NCI-H1417 (cell line): ENCODE data around the gene RHOC.

ENCODE experiments used
- DNase-seq, 3 experiments: peaks; one replicate each; lab custom pipeline; 2025; lab: John Stamatoyannopoulos, UW

Gene RHOC

DNA sequence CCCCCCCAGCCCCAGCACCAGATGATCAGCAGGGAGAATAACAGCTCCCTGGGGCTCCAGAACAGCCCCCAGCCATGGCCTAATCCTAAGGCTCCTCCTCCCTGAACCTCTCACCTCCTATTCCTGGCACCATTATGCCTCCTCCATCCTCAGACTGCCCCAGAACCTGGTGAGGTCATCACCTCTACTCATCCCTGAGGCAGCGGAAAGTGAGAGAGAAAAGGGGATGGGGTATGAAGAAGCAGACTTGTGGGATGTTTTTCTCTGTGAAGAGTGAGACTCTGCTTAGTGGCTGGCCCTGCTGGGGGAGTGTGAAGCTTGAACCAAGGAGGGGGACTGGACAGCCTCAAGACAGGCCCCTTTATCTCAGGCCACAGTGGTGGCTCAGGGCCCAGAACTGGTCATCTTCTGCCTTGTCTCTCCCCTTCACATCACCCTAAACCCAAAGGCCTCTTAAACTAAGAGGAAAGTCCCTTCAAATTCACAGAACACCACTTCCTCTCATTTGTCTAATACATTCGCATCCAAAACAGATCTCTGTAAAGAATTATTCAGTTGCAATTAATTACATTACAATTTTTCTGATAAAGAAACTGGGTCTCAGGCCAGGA lies 10.4 kb upstream of the RHOC start:
- DNase-seq, result no peak

DNA sequence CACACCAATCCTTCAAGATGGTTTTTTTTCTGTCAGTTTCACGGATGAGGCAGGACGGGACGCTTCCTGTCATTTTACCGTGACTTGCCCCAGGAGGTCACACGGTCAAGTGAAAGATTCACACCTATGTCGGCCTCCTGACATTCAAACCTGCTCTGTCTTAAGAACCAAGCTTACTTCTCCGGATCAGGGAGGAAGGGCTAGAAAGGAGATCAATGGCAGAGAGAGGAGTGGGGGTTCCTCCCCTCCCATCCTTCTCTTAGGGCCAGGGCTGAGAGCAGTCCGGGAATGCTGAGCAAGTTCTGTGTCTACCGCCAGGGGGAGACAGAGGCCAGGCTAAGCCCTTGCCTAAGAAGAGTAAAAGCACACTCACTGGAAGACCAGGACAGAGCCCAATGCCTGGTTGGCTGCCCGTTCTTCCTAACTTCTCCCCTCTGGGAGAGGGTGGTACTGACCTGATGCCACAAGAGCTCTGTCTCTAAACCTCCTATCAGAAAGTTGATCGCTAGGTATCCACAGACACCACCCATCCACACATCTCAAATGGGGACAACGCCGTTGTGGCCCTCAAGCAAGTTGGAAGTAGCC lies 9.3 kb upstream of the RHOC start:
- DNase-seq, result peak; percentile 78 to 93 (median 85)

DNA sequence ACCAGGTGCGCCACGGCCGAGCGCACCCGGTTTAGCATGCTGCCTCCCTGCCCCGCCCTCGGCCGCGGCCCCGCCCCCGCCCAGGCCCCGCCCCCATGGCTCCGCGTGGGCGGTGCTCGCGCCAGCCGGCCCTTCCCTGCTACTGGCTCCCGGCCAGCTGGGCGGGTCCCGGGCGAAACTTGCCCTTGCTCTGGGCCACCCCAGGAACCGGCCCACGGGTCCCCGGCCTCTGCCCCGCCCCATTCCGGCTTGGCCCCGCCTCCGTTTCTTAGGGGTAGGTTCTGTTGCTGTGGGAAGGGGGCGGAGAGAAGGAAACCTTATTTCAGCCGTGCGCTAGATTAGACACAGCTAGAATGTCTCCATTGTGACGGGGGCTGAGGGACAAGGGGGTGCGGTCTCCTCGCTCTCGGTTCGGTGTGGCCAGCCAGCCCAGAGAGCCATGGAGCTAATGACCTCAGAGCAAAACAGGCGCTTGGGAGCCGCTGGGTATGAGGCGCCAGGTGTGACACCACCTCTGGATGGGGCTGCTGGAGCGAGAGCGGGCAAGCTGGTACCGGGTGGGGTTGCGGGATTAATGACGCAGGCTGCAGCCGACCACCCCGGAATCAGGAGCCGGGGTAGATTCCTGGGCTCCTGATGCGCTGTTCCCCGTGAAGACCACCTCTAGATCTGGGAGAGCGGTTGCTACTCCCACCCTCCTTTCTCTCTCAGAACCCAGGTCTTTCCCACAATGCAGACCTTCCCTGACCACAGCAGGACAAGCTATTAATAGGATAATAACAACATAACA lies 8.5 kb upstream of the RHOC start, which contains the start of gene PPM1J:
Gene PPM1J (minus strand): TSS at position 69 of the 790 bp plus-strand sequence. CDS start 31 bp downstream, at position 38.
- DNase-seq, result peak; percentile 80 to 87 (median 82)

DNA sequence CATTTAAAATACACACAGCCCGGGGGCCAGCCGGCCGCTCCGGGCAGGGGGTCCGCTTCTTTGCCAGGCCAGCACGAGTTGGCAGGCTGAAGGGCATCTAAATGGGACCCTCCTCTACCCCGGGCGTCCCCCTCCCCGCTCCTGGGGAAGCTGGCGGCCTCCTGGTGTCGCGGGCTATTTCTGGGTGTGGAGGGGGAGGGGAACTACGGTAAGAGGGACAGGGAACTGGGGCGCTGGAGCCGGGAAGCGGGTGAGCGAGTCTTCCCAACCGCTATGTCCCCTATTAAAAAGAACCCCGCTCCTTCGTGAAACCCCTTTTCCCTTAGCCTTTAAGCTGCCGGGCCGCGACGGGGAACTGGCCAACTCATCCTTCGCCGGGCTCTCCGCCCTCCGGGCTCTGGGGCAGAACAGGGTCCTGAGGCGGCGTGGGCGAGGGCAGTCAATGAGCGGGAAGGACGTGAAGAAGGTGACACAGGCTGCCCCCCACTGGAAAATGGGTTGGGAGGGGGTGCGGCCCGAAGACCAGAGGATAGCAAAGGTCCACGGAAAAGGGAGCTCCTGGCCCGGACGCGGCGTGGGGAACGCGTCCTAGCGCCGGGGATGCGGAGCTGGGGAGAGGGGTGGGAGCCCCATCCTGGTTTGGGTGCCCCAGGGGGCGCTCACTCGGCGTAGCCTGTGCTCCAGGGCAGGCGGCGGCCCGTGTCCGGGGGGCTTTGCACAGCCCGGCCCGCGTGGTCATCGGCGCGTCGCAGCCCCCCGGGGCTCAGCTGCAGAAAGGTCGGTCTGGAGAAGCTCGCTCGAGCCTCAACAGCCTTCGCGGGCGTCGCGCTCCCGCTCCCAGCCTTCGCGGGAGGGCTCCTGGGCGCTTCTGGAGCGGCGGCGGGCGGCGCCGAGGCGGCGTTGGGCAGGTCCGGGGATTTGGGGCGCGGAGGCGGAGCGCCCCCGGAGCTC lies 7.7 kb upstream of the RHOC start:
- peak in 2 of 3 experiments; percentile 47 to 80 for DNase-seq

DNA sequence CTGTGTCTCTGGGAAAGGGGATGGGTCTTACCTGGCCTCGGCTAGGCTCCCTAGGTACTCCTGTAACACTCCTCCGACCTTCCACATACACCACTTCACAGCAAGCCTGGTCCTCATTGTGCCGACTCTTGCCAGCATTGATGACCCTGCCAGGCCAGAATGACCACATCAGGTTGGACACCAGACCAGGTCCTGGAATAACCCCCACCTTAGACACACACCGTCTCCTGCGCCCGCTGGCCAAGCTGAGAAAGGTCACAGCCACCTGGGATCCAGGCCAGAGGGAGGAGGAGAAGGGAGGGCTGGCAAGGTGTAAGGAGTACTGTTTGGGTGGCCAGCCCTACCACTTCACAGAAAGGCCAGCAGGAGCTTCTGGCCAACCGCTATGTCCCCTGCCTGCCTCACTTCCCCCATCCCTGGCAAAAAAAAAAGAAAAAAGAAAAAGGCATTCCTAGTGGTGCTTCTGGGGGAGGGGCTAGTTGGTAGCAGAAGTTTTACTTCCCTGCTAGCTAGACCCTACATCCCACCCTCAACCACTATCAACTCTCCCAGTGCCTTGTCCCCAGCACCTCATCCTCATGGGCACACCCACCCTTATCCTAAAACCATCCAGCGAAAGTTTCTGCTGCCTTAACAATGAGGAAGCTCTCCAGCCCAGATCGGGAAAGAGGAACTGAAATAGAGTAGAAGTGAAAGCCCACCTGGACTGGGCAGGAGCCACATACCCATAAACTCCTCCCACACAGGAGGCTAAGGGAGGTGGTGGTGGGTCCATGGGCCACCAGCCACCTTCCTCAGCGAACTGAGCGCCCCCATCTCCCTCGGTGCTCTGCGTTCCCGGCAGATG lies 6.8 kb upstream of the RHOC start:
- peak in 1 of 3 experiments; percentile 38 for DNase-seq

DNA sequence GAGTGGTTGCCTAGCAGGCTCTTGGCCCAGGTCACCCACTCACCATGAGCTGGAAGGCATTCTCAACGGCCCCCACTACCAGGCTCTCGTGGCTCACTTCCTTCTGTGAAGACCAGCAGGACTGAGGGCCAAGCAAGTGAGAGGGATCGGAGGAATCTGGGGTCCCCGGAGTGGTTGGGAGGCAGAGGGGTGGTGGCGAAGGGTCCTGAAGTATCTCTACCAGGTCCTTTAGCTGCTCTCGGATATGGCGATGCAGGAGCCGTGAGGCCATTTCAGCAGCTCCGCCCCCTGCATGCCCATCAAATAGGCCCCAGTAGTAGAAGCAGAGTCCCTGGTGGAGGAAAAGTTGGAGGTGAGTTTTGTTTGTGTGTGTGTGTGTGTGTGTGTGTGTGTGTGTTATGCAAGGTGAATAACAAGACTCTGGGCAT lies 5.8 kb upstream of the RHOC start:
- DNase-seq, result no peak

DNA sequence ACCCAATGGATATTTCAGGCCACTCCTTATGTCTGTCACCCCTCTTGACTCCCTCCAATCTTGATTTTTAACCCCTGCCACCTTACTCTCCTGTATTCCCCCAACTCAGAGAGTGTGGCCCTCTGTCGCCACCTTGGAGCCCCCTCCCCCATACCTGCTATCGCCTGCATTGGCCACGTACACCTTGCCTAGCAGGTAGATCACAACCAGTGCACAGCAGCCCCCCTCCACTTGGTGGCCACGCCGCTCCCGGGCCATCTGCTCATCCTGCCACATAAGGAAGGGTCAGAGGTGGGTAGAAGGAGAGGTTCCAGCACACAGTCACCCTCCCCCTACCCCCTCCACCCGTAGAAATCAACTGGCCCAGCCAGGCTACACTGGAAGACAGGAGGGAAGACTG lies 5.3 kb upstream of the RHOC start:
- no peak for DNase-seq

DNA sequence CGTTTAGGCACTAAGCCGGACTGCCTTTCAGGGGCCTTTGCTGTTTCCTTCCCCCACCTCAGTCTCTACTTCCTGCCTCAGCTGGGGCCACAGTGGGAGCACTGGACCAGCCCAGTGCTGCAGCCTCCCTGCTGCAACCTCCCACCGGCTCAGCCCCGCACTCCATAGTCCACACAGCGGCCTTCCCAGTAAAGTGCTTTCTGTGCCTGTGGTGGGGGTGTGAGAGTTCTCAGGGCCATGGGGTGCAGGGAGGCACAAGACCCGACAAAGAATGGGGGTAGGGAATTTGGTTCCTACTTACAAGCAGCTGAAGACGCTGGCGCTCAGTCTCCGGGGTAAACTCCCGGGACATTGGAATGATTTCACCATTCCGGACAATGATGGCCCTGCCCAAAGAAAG lies 4.7 kb upstream of the RHOC start:
- DNase-seq, result no peak

DNA sequence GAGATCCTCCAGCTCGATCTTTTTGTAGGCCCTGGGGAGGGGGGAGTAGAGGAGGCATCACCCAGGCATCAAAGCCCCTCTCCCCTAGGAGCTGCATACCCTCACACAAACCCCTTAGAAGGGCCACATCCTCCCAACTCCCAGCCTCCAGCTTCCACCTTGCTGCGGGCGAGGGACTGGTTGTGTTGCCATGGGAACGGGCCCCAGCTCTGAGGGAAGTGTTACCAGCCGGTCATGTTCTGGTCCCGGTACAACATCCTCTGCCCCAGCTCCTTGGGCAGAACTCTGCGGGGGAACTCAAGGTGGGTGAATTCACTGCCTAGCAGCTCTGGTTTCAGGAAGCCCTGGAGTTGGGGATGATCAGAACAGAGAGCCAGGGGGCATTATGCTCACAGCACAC lies 4.1 kb upstream of the RHOC start:
- DNase-seq, result peak in 1 of 3 experiments; percentile 17

DNA sequence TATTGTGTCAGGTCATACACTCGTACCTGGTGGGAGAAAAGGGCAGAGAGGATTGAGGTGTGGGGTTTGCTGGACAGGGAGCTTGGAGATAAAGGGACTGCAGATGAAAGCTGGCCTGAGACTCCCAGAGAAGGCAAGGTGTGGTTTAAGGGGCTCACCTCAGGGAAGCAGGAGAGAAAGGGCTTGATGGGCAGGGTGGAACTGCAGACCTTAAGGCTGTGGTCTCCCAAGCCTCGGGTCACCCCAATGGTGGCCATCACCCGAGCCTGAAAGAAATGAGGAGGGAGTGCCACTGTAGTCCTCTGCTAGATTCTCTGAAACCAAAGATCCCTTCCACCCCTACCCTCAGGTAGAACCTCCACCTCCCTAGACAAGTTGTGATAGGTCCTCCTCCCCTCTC lies 3.7 kb upstream of the RHOC start:
- no peak for DNase-seq

DNA sequence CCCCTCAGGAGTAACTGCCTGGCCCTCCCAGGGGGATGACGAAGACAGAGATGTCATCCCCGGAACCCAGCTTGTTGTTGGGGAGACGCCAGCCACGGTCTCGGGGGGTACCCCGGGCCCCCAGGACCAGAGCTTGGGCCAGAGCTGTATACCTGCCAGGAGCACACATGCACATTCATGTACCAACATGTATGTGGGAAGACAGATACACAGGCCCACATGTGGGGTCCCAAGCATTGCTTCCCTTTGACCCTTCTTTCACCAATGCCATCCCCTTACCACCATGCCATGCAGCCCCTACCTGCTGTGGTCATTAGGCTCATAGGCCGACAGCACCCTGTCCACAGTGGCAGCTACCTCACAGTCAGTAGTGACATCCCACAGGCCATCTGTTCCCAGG lies 3.2 kb upstream of the RHOC start:
- DNase-seq, result no peak

DNA sequence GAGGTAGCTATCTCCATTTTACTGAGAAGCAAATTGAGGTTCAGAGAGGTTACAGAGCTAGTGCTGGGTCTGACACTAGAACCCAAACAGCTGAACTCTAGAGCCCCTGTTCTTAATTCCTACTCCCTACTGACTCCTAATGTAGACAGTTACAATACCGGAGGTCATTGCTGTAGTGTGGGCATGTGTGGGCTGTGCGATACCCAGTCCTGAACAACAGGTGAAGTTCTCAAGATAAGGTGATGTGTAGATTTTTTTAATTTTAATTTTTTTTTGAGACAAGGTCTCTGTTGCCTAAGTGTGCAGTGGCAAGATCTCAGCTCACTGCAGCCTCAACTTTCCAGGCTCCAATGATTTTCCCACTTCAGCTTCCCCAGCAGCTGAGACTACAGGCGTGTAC lies 1.6 kb upstream of the RHOC start:
- no peak for DNase-seq

DNA sequence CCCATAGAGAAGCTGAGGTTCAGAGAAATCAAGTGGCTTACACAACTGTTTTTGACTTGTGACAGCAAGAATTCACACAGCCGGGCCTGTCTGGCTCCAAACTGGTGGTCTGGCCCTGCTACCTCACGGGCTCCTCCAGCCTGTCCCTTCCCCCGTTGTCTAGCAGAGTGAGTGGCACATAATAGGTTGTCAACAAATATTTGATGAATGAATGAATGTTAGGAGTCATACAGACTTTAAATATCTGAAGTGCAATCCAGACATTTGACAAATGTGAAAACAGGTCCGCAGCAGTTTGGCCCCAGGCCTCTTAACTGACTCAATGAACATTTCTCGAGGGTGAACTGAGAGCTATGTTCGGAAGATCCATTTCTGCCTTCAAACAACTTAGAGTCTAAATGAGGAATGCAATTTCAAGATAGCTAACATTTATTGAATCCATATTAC lies 1.1 kb upstream of the RHOC start:
- DNase-seq, result no peak

DNA sequence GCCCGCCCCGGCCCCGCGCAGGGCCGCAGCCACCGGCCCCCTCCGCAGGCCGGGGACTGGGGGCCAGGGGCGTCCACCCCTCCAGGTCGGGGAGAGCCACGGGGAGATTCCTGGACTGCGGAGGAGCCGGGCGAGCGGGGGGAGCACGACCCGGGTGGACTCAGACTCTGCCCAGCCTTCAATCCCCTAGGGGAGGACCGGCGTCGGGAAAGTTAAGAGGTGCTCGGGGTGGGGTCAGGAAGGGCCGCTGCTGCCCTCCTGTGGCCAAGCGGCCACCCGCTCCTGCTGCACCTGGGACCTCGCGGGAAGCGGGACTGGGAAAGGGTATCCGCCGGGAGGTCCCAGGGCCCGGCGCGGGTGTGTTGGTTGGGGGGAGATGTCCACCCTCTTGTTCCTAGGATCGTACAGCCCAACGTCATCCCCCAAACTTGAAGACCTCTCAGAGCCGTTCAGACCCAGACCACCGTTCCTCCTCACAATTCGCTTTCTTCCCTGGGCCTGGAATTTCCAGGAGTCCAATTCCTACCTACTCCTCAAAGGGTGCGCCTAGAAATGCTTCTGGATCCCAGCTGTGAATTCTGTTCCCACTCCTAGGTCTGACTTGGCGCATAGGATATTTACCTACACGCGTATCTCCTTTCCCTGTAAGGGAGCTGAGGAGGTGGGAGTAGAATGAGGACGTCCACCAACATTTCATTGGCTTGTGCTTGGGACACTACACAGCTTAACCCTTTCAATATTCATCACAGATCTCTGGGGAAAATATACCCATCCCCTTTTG lies 484 bp upstream of the RHOC start:
- peak; percentile 72 to 89 (median 77) for DNase-seq

DNA sequence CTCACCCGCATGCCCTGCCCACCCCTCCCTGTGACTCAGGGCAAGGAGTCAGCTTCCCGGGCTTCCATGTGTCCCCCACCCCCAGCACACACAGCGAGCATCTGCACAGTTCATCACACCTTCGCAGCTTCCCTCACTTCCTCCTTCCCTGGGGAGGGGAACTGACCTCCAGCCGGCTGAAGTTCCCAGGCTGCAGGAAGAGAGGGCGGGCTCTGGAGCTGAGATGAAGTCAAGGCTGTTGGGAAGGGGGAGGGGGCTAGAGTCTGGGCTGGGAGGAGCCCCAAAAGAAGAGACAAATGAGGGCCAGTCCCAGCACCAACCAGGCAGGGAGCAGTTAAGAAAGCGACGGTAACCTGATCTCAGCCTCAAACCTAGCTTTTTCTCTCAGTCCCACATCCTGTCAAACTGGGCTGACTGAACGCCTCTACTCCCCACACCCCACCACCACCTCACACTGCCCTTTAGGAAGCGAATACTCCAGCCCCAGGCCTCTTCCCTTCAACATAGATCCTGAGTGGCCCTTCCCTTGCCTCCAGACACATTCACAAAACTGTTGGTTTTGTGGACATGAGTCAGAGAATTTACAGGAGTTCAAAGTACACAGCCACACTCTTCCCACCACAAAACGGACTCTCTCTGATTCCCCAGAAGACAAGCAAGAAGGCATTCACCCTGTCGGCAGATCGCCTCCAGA lies 1.8 kb downstream of the RHOC start:
- DNase-seq, result peak; percentile 25 to 62 (median 44)

DNA sequence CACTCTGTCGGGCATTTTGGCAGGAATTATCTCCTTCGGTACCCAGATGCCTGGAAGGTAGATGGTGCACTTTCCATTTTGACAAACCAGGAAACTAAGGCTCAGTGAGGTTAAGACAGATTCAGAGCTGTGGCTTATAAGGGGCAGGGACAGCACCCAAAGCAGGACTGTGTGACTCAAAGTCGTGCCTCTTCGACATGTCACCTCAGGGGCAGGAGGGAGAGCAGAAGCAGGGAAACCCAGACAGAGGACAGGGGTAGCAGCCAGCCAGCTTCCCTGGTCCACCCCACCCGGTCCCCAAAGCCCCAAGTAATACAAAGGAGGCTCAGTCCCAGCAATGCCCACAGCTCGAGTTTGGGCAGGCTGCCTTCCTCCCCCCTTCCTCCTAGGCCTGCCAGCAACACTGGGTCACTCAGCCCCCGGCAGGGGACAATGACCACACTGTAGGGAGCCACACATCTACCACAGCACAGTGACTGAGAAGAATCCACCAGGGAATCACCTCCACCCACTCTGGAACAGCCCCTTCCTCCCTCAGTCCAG lies 2.5 kb downstream of the RHOC start:
- no peak for DNase-seq

DNA sequence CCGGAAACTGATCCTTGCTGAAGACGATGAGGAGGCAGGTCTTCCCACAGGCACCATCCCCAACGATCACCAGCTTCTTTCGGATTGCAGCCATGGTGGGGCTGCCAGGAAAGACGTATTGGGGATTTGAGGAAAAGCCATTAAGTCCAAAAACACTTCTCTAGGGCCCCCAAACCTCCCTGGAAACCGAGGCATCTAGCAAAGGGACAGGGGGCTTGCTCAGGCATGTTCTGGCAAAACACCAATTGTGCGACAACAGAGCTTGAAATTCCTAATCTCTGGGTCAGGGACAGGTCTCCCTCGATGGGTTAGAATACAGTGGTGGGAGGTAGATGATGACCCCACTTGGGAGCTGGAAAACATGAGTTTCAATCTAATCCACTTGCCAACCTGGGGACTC lies 3.2 kb downstream of the RHOC start:
- DNase-seq, result no peak

DNA sequence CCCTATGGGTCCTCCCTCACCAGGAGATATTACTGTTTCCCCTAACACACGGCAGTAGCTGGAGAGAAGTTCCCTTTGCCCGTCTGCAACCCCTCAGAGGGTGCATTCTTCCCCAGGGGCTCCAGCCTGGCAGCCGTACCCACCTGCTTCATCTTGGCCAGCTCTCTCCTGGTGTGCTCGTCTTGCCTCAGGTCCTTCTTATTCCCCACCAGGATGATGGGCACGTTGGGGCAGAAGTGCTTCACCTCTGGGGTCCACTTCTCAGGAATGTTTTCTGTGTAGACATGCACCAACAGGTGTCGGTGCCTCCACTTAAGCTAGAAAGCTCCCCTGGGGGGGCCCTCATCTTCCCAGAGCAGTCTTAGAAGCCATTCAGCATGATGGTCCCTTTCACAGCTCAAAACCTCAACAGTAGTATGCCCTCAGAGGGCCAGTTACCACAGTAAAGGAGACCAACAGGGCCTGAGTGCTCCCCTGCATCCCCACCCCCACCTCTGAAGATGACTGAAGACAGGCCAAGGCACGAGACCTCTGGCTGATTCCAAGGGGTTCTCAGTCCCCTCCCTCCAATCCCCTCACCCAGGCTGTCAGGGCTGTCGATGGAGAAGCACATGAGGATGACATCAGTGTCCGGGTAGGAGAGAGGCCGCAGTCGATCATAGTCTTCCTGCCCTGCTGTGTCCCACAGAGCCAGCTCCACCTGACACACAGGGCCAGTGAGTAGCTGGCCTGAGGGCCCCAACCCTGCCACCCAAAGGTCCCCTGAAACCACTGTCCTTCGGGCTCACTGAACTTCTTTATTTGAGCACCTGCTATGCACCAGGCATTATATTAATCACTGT lies 4.3 kb downstream of the RHOC start:
- no peak for DNase-seq

DNA sequence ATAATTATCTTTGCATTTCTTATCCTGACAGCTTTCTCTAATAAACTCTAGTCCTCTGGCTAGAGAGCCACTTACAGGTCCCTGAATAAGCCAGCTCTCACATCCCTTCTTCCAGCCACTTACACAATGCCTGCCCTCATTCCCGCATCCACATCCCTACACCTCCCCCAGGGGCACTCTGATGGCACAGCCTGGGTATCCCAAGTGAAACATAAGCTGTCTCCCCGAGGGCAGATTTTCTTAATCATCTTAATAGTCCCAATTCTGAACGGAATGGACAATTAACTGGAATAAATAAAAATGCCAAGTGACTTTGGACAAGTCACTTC lies 4.9 kb downstream of the RHOC start:
- DNase-seq, result no peak
